Body of pancreas (tissue), 4 donors: ENCODE results near the gene SLN. TPM values are rescaled to one million over a fixed set of nuclear protein-coding genes. Genes with fewer than 3 reads are reported as not detected.

ENCODE experiments used
- ATAC-seq: fragments of 150-250 bp; one replicate; pipeline ENCODE4 v1.9.1; 2016
- DNase-seq, 4 donors: peaks; one replicate each; pipeline ENCODE4 v3.0.0-alpha.2; 2019
- H3K27ac ChIP-seq, 4 donors: fragments of 200-600 bp; sonication (generic); 1 replicate in 3 of 4; 2 replicates in 1 of 4; pipeline versions ENCODE4 v1.5.1 to v1.6.1; 2016 to 2019; ENCODE audit warnings: mild to moderate bottlenecking in 1 of 4, mixed read lengths in 1 of 4, moderate library complexity in 1 of 4
- H3K27me3 ChIP-seq, 2 donors: fragments of 200-600 bp; sonication (generic); one replicate each; pipeline ENCODE4 v1.6.0; 2016; ENCODE audit warnings: mild to moderate bottlenecking in 1 of 2
- H3K36me3 ChIP-seq, 2 donors: fragments of 200-600 bp; sonication (generic); replicated peaks in 1 of 2; 2 replicates each; pipeline ENCODE4 v1.5.1; 2016; ENCODE audit warnings: low read depth in 2 of 2; ENCODE audit not compliant: insufficient read depth in 1 of 2
- H3K4me1 ChIP-seq: fragments of 200-600 bp; sonication (generic); one replicate; pipeline ENCODE4 v1.6.0; 2016
- H3K4me3 ChIP-seq, 2 donors: fragments of 200-600 bp; sonication (generic); 1 replicate in 1 of 2; 2 replicates in 1 of 2; pipeline ENCODE4 v1.5.1; 2016 to 2019
- H3K9me3 ChIP-seq, 3 donors: fragments of 200-600 bp; sonication (generic); 1 replicate in 2 of 3; 2 replicates in 1 of 3; pipeline ENCODE4 v1.5.1; 2016
- POLR2A ChIP-seq, 3 donors: fragments of 450-650 bp; IDR thresholded peaks; one replicate each; pipeline ENCODE4 v1.6.1; 2016; ENCODE audit warnings: antibody characterized with exemption in 3 of 3, mild to moderate bottlenecking in 2 of 3
- WGBS, 2 donors: methylation state at CpG; one replicate each; pipeline ENCODE4 v1.1.5; 2017; 5-methylcytosine and 5-hydroxymethylcytosine counted together
- intact Hi-C: fragments of 100-400 bp; cut with DNase I; formaldehyde crosslinking; loops from one replicate; pipeline ENCODE4 v1.15.1; 2023
- total RNA-seq, 2 donors: library from RNA; depleted of rRNA; stranded (reverse); fragments of >200 nt; gene quantifications; one replicate each; pipeline ENCODE4 v1.1.0, GENCODE V29; 2016
- TF ChIP-seq, protein P1 (sequence below), 7 experiments: fragments of 450-650 bp in 4 of 7; fragments of 200-600 bp in 3 of 7; sonication (generic) in 3 of 7; IDR thresholded peaks; one replicate each; pipeline ENCODE4 v1.5.1; 2016 to 2019; ENCODE audit warnings: antibody characterized with exemption in 7 of 7

The SLN gene
- total RNA-seq, 2 donors from 2014 or later = 2.3 to 3.0 TPM

DNA sequence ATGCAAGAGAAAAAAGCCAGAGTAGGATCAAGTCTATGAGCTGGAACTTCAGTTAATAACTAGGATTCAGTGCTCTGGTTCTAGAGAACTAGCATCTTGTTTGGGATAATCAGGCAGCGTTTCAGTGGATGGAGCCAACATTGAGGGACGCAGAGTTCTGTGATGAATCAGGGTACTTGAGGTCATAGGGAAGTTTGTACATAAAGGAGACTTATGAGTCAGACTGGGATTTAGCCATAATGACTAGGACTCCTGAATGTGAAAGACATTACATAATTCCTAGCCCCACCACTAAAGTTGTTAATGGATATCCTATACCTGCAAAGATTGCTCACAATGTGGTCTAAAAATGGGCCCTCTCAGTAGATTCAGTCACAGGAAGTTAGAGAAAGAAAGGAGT, 6.8 kb downstream of the SLN start:
- intact Hi-C loops = no loop called here
- Histone ChIP-seq H3K27ac (no peak overlapping the region), H3K27me3 (no peaks in the 10 kb centered on the region), H3K36me3 (no peaks in the 10 kb centered on the region), H3K4me1 (no peaks in the 10 kb centered on the region), H3K9me3 (no peaks in the 10 kb centered on the region), H3K4me3 (no peak overlapping the region)
- DNase-seq = peak in 1 of 4 donors; percentile 6
- no peak for TF ChIP-seq POLR2A (IDR thresholded peaks at IDR 0.05)
- TF ChIP-seq, protein P1, sequence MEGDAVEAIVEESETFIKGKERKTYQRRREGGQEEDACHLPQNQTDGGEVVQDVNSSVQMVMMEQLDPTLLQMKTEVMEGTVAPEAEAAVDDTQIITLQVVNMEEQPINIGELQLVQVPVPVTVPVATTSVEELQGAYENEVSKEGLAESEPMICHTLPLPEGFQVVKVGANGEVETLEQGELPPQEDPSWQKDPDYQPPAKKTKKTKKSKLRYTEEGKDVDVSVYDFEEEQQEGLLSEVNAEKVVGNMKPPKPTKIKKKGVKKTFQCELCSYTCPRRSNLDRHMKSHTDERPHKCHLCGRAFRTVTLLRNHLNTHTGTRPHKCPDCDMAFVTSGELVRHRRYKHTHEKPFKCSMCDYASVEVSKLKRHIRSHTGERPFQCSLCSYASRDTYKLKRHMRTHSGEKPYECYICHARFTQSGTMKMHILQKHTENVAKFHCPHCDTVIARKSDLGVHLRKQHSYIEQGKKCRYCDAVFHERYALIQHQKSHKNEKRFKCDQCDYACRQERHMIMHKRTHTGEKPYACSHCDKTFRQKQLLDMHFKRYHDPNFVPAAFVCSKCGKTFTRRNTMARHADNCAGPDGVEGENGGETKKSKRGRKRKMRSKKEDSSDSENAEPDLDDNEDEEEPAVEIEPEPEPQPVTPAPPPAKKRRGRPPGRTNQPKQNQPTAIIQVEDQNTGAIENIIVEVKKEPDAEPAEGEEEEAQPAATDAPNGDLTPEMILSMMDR (IDR thresholded peaks at IDR 0.05) = no peak
- ATAC-seq = no peak
- WGBS, 2 donors = 86 to 93% methylated on average over 2 of the region's 2 CpGs

DNA sequence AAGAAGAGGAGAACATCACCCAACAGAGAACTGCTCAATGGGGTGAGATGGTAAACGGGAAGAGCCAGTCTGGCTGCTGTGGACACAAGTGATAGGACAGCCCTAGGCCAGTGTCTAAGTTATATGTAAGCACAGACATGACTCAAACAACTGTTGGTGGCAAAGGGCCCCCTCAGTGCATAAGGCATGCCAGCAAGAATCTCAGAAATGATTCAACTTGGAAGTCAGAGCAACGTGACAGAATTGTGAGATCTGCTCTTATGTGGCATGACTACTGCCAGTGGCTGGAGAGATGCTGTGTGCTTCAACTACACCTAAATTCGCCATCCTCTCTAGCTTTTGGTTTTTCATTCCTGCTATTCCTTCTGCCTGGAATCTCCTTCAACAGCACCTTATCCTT, 7.4 kb downstream of the SLN start:
- H3K4me3 ChIP-seq = no peak overlapping the region
- ATAC-seq (no peak), DNase-seq (no peak)
- no peak overlapping the region for H3K27ac ChIP-seq
- WGBS, 2 donors = 49 to 75% methylated on average over 3 of the region's 3 CpGs
- no peaks in the 10 kb centered on the region for H3K4me1 ChIP-seq
- TF ChIP-seq POLR2A (IDR thresholded peaks at IDR 0.05) = no peak
- TF ChIP-seq, protein P1 (IDR thresholded peaks at IDR 0.05) = no peak
- H3K9me3 ChIP-seq = no peaks in the 10 kb centered on the region
- H3K27me3 ChIP-seq = no peaks in the 10 kb centered on the region
- intact Hi-C loops = no loop called here
- no peaks in the 10 kb centered on the region for H3K36me3 ChIP-seq

DNA sequence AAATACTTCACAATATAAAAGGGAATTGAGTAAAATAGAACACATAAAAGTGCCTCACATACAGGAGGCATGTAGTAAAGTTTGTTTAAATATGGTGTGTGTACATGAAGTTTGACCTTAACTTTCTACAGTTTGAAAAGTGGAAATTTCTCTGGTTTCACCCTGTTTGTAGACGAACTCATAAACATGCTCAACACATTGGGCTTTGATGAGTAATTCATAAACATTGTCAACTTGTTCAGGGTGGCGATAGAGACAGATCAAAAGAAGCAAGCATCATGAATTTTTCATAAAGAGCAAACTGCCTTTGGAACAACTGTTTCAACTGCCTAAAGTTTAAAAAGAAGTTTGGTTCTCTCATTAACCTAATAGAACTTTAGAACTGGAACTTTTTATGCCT, 9.1 kb downstream of the SLN start:
- H3K4me3 ChIP-seq = no peak overlapping the region
- DNase-seq (no peak), ATAC-seq (no peak)
- no peaks in the 10 kb centered on the region for H3K9me3 ChIP-seq
- no peaks in the 10 kb centered on the region for H3K4me1 ChIP-seq
- no peak overlapping the region for H3K27ac ChIP-seq
- TF ChIP-seq, protein P1 (IDR thresholded peaks at IDR 0.05) = no peak
- TF ChIP-seq POLR2A (IDR thresholded peaks at IDR 0.05) = no peak
- WGBS, 2 donors = 53 to 62% methylated on average over 2 of the region's 2 CpGs
- intact Hi-C loops = no loop called here
- no peaks in the 10 kb centered on the region for H3K36me3 ChIP-seq
- no peaks in the 10 kb centered on the region for H3K27me3 ChIP-seq

DNA sequence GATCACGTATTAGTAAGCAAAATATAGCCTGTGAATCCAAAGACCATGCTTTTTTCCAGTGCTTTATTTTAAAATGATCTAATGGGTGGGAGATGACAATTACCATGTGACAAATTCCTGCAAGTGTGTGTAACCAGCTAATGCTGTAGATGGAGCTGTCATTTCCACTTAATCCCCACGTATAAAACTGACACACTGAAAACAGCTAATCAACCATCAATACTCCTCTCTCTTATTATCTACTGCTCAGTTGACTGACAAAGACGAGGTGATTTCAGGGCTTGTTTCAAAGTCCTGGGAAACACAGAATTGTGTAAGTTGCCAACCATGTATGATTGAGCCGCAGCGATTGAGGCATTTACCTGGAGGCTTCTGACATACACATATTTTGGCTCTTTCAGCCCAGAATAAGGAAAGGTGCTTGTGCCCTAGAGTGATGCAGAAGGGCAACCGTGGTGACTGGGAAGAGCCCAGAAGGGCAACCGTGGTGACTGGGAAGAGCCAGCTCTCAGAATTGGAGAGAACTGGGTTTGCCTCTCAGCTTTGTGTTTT, 9.7 kb downstream of the SLN start:
- 57 to 71% methylated on average over 7 of the region's 7 CpGs for WGBS, 2 donors
- H3K36me3 ChIP-seq = no peaks in the 10 kb centered on the region
- no peak for ATAC-seq
- H3K27me3 ChIP-seq = no peaks in the 10 kb centered on the region
- DNase-seq = no peak
- H3K9me3 ChIP-seq = no peaks in the 10 kb centered on the region
- no peak overlapping the region for H3K4me3 ChIP-seq
- intact Hi-C loops = no loop called here
- TF ChIP-seq, protein P1 (IDR thresholded peaks at IDR 0.05) = no peak
- no peak for TF ChIP-seq POLR2A (IDR thresholded peaks at IDR 0.05)
- no peaks in the 10 kb centered on the region for H3K4me1 ChIP-seq
- no peak overlapping the region for H3K27ac ChIP-seq
